Measurements from ENCODE around the gene OR2V2. TPM values are rescaled to one million over a fixed set of nuclear protein-coding genes. Genes with fewer than 3 reads are reported as not detected.

OR2V2 gene
- total and polyA plus RNA-seq, 12 donors, result not detected

- Histone ChIP-seq H3K36me3 (replicated peaks in 1 of 2) (no peaks in the 10 kb centered on the region), H3K27me3 (no peaks in the 10 kb centered on the region), H3K27ac (peak overlapping the region in 3 of 5 donors; percentile 35 to 76 (median 75)), H3K4me3 (peak overlapping the region in 3 of 4 donors; percentile 51 to 82 (median 52)), H3K9me3 (replicated peaks in 1 of 3) (no peaks in the 10 kb centered on the region), H3K4me1 (replicated peaks in 1 of 2) (peaks cover 21 to 23% of the 10 kb centered on the region in 2 donors)
- intact Hi-C loops (cut with DNase I), result loop anchor here (5.0 kb wide), 2 partner anchors 33 to 73 kb away; partner anchors contain the start of genes TRIM41 (in 1 of the 2) and TRIM52 (in 1 of the 2)
- TF ChIP-seq POLR2A (IDR thresholded peaks at IDR 0.05), result no peak
- no peak for TF ChIP-seq CTCF (IDR thresholded peaks at IDR 0.05)
- 0 to 1% (median 0%) methylated on average over 27 to 41 of the region's 41 CpGs for WGBS, 4 donors
- peak in 2 of 7 donors; percentile 21 to 23 for DNase-seq
Measured at GRCh38 chr5:181189363-181189961, 42.1 kb downstream of the OR2V2 start.

- intact Hi-C loops (cut with DNase I), result loop anchor here (5.0 kb wide), 2 partner anchors 32 to 72 kb away; partner anchors contain the start of genes TRIM41 (in 1 of the 2) and TRIM52 (in 1 of the 2)
- Histone ChIP-seq H3K4me1 (replicated peaks in 1 of 2) (peaks cover 17 to 20% of the 10 kb centered on the region in 2 donors), H3K36me3 (replicated peaks in 1 of 2) (no peaks in the 10 kb centered on the region), H3K27me3 (no peaks in the 10 kb centered on the region), H3K4me3 (peak overlapping the region in 2 of 4 donors; percentile 52 to 82), H3K9me3 (replicated peaks in 1 of 3) (no peaks in the 10 kb centered on the region), H3K27ac (peak overlapping the region in 2 of 5 donors; percentile 93 to 94)
- DNase-seq, result peak in 3 of 7 donors; percentile 24 to 62 (median 36)
- WGBS, 4 donors, result 1 to 2% (median 1%) methylated on average over 6 to 52 of the region's 52 CpGs
- TF ChIP-seq POLR2A (IDR thresholded peaks at IDR 0.05), result no peak
- no peak for TF ChIP-seq CTCF (IDR thresholded peaks at IDR 0.05)
Measured at GRCh38 chr5:181189962-181190710, 42.8 kb downstream of the OR2V2 start.

- no peak for TF ChIP-seq POLR2A (IDR thresholded peaks at IDR 0.05)
- TF ChIP-seq CTCF (IDR thresholded peaks at IDR 0.05), result no peak
- no peaks in the 10 kb centered on the region for H3K27me3 ChIP-seq
- H3K36me3 ChIP-seq (replicated peaks in 1 of 2), result no peaks in the 10 kb centered on the region
- H3K4me1 ChIP-seq (replicated peaks in 1 of 2), result peaks cover 17 to 20% of the 10 kb centered on the region in 2 donors
- WGBS, 4 donors, result 0 to 1% (median 1%) methylated on average over 45 to 66 of the region's 66 CpGs
- intact Hi-C loops (cut with DNase I), result no loop called here
- peak in 6 of 7 donors; percentile 46 to 71 (median 56) for DNase-seq
- H3K9me3 ChIP-seq (replicated peaks in 1 of 3), result no peaks in the 10 kb centered on the region
- H3K4me3 ChIP-seq, result peak overlapping the region in 2 of 4 donors; percentile 52 to 82
- peak overlapping the region in 4 of 5 donors; percentile 87 to 94 (median 91) for H3K27ac ChIP-seq
Measured at GRCh38 chr5:181190711-181191525, 43.5 kb downstream of the OR2V2 start.
